ENCODE data around the gene PGRMC2.

PGRMC2 gene

GRCh38 chr4:128242601-128243000 is 45.0 kb downstream of the PGRMC2 start:
- Mint-ChIP-seq H3K27me3 (ENCODE audit: low read depth) (no peaks in the 10 kb centered on the region), H3K4me3 (no peak overlapping the region), H3K4me1 (no peaks in the 10 kb centered on the region), H3K36me3 (ENCODE audit: low read depth) (no peaks in the 10 kb centered on the region), H3K27ac (no peak overlapping the region), H3K9me3 (peaks cover 34% of the 10 kb centered on the region)
- no peak for TF ChIP-seq CTCF (IDR thresholded peaks at IDR 0.05; ENCODE audit: unreplicated experiment in 3 of 3)

- Mint-ChIP-seq H3K36me3 (ENCODE audit: low read depth) (no peaks in the 10 kb centered on the region), H3K27ac (no peak overlapping the region), H3K9me3 (peaks cover 31% of the 10 kb centered on the region), H3K27me3 (ENCODE audit: low read depth) (no peaks in the 10 kb centered on the region), H3K4me3 (no peak overlapping the region), H3K4me1 (no peaks in the 10 kb centered on the region)
- no peak for TF ChIP-seq CTCF (IDR thresholded peaks at IDR 0.05; ENCODE audit: unreplicated experiment in 3 of 3)
These were observed 45.6 kb downstream of the PGRMC2 start for GRCh38 chr4:128241981-128242380.

- H3K4me1 Mint-ChIP-seq = no peaks in the 10 kb centered on the region
These were observed 46.1 kb downstream of the PGRMC2 start for GRCh38 chr4:128241425-128241913.

GRCh38 chr4:128241019-128241418 is 46.6 kb downstream of the PGRMC2 start:
- H3K27ac Mint-ChIP-seq = no peak overlapping the region
- no peaks in the 10 kb centered on the region for H3K27me3 Mint-ChIP-seq (ENCODE audit: low read depth)
- TF ChIP-seq CTCF (IDR thresholded peaks at IDR 0.05; ENCODE audit: unreplicated experiment in 3 of 3) = no peak
- no peaks in the 10 kb centered on the region for H3K36me3 Mint-ChIP-seq (ENCODE audit: low read depth)
- no peak overlapping the region for H3K4me3 Mint-ChIP-seq
- peaks cover 24% of the 10 kb centered on the region for H3K9me3 Mint-ChIP-seq
- H3K4me1 Mint-ChIP-seq = no peaks in the 10 kb centered on the region

More at GRCh38 chr4:128241425-128241913, 46.1 kb downstream of the PGRMC2 start:
- Mint-ChIP-seq H3K27ac (no peak overlapping the region), H3K4me3 (no peak overlapping the region), H3K36me3 (ENCODE audit: low read depth) (no peaks in the 10 kb centered on the region), H3K27me3 (ENCODE audit: low read depth) (no peaks in the 10 kb centered on the region), H3K9me3 (peaks cover 28% of the 10 kb centered on the region)
- no peak for TF ChIP-seq CTCF (IDR thresholded peaks at IDR 0.05; ENCODE audit: unreplicated experiment in 3 of 3)

- Mint-ChIP-seq H3K27ac (no peak overlapping the region), H3K4me3 (no peak overlapping the region), H3K4me1 (no peaks in the 10 kb centered on the region), H3K36me3 (ENCODE audit: low read depth) (no peaks in the 10 kb centered on the region), H3K9me3 (no peaks in the 10 kb centered on the region), H3K27me3 (ENCODE audit: low read depth) (no peaks in the 10 kb centered on the region)
- no peak for TF ChIP-seq CTCF (IDR thresholded peaks at IDR 0.05; ENCODE audit: unreplicated experiment in 3 of 3)
These were observed 52.8 kb downstream of the PGRMC2 start for GRCh38 chr4:128234836-128235235.

GRCh38 chr4:128232719-128233118 is 54.9 kb downstream of the PGRMC2 start:
- no peak overlapping the region for H3K27ac Mint-ChIP-seq
- H3K9me3 Mint-ChIP-seq = no peaks in the 10 kb centered on the region
- no peaks in the 10 kb centered on the region for H3K27me3 Mint-ChIP-seq (ENCODE audit: low read depth)
- no peak overlapping the region for H3K4me3 Mint-ChIP-seq
- peaks cover 17% of the 10 kb centered on the region for H3K4me1 Mint-ChIP-seq
- no peak for TF ChIP-seq CTCF (IDR thresholded peaks at IDR 0.05; ENCODE audit: unreplicated experiment in 3 of 3)
- no peaks in the 10 kb centered on the region for H3K36me3 Mint-ChIP-seq (ENCODE audit: low read depth)

Data from nephron (organoid).